ENCODE data around the gene DONSON. TPM values are rescaled to one million over a fixed set of nuclear protein-coding genes. Genes with fewer than 3 reads are reported as not detected.

The DONSON gene
- total and polyA plus RNA-seq, 4 donors, result 5.3 to 11.6 (median 8.0) TPM

DNA sequence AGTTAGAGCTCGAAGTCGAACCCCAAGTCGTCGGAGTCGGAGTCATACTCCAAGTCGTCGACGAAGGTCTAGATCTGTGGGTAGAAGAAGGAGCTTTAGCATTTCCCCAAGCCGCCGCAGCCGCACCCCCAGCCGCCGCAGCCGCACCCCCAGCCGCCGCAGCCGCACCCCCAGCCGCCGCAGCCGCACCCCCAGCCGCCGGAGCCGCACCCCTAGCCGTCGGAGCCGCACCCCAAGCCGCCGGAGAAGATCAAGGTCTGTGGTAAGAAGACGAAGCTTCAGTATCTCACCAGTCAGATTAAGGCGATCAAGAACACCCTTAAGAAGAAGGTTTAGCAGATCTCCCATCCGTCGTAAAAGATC is 33.5 kb downstream of the DONSON start:
- DNase-seq, result no peak
- no peak overlapping the region for H3K9ac ChIP-seq (ENCODE audit: insufficient read depth in 1 of 2, low read length in 2 of 2)
- TF ChIP-seq, protein P1, sequence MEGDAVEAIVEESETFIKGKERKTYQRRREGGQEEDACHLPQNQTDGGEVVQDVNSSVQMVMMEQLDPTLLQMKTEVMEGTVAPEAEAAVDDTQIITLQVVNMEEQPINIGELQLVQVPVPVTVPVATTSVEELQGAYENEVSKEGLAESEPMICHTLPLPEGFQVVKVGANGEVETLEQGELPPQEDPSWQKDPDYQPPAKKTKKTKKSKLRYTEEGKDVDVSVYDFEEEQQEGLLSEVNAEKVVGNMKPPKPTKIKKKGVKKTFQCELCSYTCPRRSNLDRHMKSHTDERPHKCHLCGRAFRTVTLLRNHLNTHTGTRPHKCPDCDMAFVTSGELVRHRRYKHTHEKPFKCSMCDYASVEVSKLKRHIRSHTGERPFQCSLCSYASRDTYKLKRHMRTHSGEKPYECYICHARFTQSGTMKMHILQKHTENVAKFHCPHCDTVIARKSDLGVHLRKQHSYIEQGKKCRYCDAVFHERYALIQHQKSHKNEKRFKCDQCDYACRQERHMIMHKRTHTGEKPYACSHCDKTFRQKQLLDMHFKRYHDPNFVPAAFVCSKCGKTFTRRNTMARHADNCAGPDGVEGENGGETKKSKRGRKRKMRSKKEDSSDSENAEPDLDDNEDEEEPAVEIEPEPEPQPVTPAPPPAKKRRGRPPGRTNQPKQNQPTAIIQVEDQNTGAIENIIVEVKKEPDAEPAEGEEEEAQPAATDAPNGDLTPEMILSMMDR (IDR thresholded peaks at IDR 0.05; ENCODE audit: control extremely low read depth, extremely low read depth), result no peak
- H3K27me3 ChIP-seq (ENCODE audit: control insufficient read depth in 3 of 3, insufficient read depth in 3 of 3, low read length in 2 of 3), result no peaks in the 10 kb centered on the region
- ATAC-seq (ENCODE audit: insufficient read depth, low FRiP score), result no peak
- peaks cover 0 to 4% (median 0%) of the 10 kb centered on the region in 5 donors for H3K4me1 ChIP-seq (ENCODE audit: control insufficient read depth in 5 of 5, insufficient read depth in 5 of 5, low read length in 5 of 5)
- peaks cover 49 to 79% (median 62%) of the 10 kb centered on the region in 4 donors for H3K36me3 ChIP-seq (ENCODE audit: control insufficient read depth in 4 of 4, insufficient read depth in 4 of 4, low read length in 4 of 4)
- peaks cover 0 to 4% (median 2%) of the 10 kb centered on the region in 4 donors for H3K9me3 ChIP-seq (ENCODE audit: control insufficient read depth in 4 of 4, insufficient read depth in 3 of 4, low read length in 3 of 4)
- H3K27ac ChIP-seq (ENCODE audit: low read depth in 1 of 2, low read length in 1 of 2), result no peak overlapping the region
- H3K4me3 ChIP-seq, result no peak overlapping the region
- WGBS, 2 donors, result 97 to 98% methylated on average over 32 of the region's 32 CpGs

GRCh38 chr21:33554236-33554981 is 34.1 kb downstream of the DONSON start:
- Histone ChIP-seq H3K27me3 (ENCODE audit: control insufficient read depth in 3 of 3, insufficient read depth in 3 of 3, low read length in 2 of 3) (no peaks in the 10 kb centered on the region), H3K4me3 (no peak overlapping the region), H3K9me3 (ENCODE audit: control insufficient read depth in 4 of 4, insufficient read depth in 3 of 4, low read length in 3 of 4) (peaks cover 0 to 4% (median 2%) of the 10 kb centered on the region in 4 donors), H3K36me3 (ENCODE audit: control insufficient read depth in 4 of 4, insufficient read depth in 4 of 4, low read length in 4 of 4) (peaks cover 50 to 78% (median 61%) of the 10 kb centered on the region in 4 donors), H3K27ac (ENCODE audit: low read depth in 1 of 2, low read length in 1 of 2) (no peak overlapping the region), H3K9ac (ENCODE audit: insufficient read depth in 1 of 2, low read length in 2 of 2) (no peak overlapping the region), H3K4me1 (ENCODE audit: control insufficient read depth in 5 of 5, insufficient read depth in 5 of 5, low read length in 5 of 5) (peaks cover 0 to 4% (median 0%) of the 10 kb centered on the region in 5 donors)
- TF ChIP-seq, protein P1 (IDR thresholded peaks at IDR 0.05; ENCODE audit: control extremely low read depth, extremely low read depth), result no peak
- no peak for ATAC-seq (ENCODE audit: insufficient read depth, low FRiP score)
- WGBS, 2 donors, result 96% methylated on average over 18 of the region's 18 CpGs
- DNase-seq, result no peak

DNA sequence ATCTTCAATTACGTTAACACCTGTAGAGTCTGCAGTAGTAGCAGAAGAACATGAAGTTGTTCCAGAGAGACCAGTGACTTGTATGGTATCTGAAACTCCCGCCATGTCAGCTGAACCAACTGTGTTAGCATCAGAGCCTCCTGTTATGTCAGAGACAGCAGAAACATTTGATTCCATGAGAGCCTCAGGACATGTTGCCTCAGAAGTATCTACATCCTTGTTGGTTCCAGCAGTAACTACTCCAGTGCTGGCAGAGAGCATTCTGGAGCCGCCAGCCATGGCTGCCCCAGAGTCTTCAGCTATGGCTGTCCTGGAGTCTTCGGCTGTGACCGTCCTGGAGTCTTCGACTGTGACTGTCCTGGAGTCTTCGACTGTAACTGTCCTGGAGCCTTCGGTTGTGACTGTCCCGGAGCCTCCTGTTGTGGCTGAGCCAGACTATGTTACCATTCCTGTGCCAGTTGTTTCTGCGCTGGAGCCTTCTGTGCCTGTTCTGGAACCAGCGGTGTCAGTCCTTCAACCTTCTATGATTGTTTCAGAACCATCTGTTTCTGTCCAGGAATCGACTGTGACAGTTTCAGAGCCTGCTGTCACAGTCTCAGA is 35.4 kb downstream of the DONSON start:
- H3K27ac ChIP-seq (ENCODE audit: low read depth in 1 of 2, low read length in 1 of 2), result no peak overlapping the region
- H3K9ac ChIP-seq (ENCODE audit: insufficient read depth in 1 of 2, low read length in 2 of 2), result no peak overlapping the region
- H3K4me1 ChIP-seq (ENCODE audit: control insufficient read depth in 5 of 5, insufficient read depth in 5 of 5, low read length in 5 of 5), result peaks cover 0 to 4% (median 0%) of the 10 kb centered on the region in 5 donors
- H3K36me3 ChIP-seq (ENCODE audit: control insufficient read depth in 4 of 4, insufficient read depth in 4 of 4, low read length in 4 of 4), result peaks cover 50 to 71% (median 55%) of the 10 kb centered on the region in 4 donors
- no peak for ATAC-seq (ENCODE audit: insufficient read depth, low FRiP score)
- peaks cover 0 to 4% (median 2%) of the 10 kb centered on the region in 4 donors for H3K9me3 ChIP-seq (ENCODE audit: control insufficient read depth in 4 of 4, insufficient read depth in 3 of 4, low read length in 3 of 4)
- no peak for DNase-seq
- TF ChIP-seq, protein P1 (IDR thresholded peaks at IDR 0.05; ENCODE audit: control extremely low read depth, extremely low read depth), result no peak
- H3K27me3 ChIP-seq (ENCODE audit: control insufficient read depth in 3 of 3, insufficient read depth in 3 of 3, low read length in 2 of 3), result no peaks in the 10 kb centered on the region
- 98 to 99% methylated on average over 12 of the region's 12 CpGs for WGBS, 2 donors
- no peak overlapping the region for H3K4me3 ChIP-seq
